HCT116 (cell line): ENCODE data around the gene MUC6.

Experiments used
- EZH2 ChIP-seq: fragments of 200-600 bp; sonication (generic); IDR thresholded peaks from 2 replicates; pipeline ENCODE4 v1.6.1; 2017; ENCODE audit warnings: antibody characterized with exemption, mixed run types
- SIN3A ChIP-seq: IDR thresholded peaks from 2 replicates; pipeline ENCODE4 v1.6.1; 2012; ENCODE audit warnings: low read depth

DNA sequence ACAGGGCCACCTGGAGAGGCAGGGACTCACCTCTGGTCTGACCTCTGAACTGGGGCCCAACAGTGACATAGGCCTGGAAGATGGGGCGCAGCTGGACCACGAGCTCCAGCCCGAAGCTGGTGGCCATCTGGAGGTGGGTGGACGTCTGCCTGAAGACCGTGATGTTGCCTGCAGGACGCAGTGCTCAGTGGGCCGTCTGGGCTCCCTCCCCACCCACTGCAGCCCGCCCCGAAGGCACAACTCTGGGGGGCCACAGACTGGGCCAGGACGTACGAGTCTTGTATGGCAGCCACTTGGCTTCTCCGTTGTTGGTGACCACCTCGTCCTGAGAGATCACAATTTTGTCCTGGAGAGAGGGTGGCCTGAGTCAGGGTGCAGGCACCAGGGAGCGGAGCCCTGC is 7.9 kb downstream of the MUC6 start:
- no peak for TF ChIP-seq SIN3A
- no peak for TF ChIP-seq EZH2
